ENCODE data around the gene RER1.

The RER1 gene

GRCh38 chr1:2346691-2347408, 44.8 kb upstream of the RER1 start:
- no peak for TF ChIP-seq ZFX (IDR thresholded peaks at IDR 0.05)
- TF ChIP-seq CTCF (conservative IDR thresholded peaks at IDR 0.05): no peak
- no peak overlapping the region for H3K27ac ChIP-seq

GRCh38 chr1:2347409-2347785, 44.2 kb upstream of the RER1 start:
- no peak overlapping the region for H3K27ac ChIP-seq
- no peak for TF ChIP-seq ZFX (IDR thresholded peaks at IDR 0.05)
- TF ChIP-seq CTCF (conservative IDR thresholded peaks at IDR 0.05): no peak

GRCh38 chr1:2347896-2348295, 43.7 kb upstream of the RER1 start:
- TF ChIP-seq CTCF (conservative IDR thresholded peaks at IDR 0.05) (no peak), ZFX (IDR thresholded peaks at IDR 0.05) (no peak)
- H3K27ac ChIP-seq: no peak overlapping the region

- no peak for TF ChIP-seq ZFX (IDR thresholded peaks at IDR 0.05)
- no peak for TF ChIP-seq CTCF (conservative IDR thresholded peaks at IDR 0.05)
- no peak overlapping the region for H3K27ac ChIP-seq
Observed at GRCh38 chr1:2348346-2349325, 43.0 kb upstream of the RER1 start.

GRCh38 chr1:2349806-2350205, 41.8 kb upstream of the RER1 start:
- TF ChIP-seq CTCF (conservative IDR thresholded peaks at IDR 0.05) (no peak), ZFX (IDR thresholded peaks at IDR 0.05) (no peak)
- no peak overlapping the region for H3K27ac ChIP-seq

GRCh38 chr1:2350501-2350900, 41.1 kb upstream of the RER1 start:
- no peak overlapping the region for H3K27ac ChIP-seq
- TF ChIP-seq CTCF (conservative IDR thresholded peaks at IDR 0.05) (no peak), ZFX (IDR thresholded peaks at IDR 0.05) (no peak)

Measured in C4-2B (cell line).